ELR (cell line): ENCODE measurements around the gene PSMB5.

Experiments
- DNase-seq: peaks from one replicate; pipeline ENCODE4 v3.0.0-alpha.2; 2015; ENCODE audit warnings: low read depth

The PSMB5 gene

DNA sequence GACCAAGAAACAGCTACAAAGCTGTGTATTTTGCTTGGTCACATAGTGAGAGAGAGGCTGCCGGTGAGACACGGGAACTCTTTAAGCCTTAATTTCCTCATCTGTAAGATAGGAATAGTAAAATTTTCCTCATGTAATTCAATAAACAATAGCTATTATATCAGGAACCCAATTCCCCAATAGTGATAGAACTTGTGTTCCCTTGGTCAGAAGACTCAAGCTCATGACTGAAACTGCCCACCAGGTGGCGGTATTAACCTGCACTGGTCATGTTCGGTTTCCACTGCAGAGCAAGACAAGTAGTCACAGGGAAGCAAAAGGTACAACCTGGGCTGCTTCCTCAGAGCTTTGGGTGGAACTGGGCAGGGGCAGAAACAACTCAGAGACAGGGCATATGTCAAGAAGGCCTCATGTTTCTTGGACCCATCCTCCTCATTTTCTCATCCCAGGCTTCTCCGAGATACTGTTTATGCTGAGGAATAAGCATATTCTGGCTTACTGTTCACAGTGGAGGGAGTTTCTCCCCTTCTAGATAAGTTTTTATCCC, 48.1 kb downstream of the PSMB5 start:
- peak; percentile 83 for DNase-seq

DNA sequence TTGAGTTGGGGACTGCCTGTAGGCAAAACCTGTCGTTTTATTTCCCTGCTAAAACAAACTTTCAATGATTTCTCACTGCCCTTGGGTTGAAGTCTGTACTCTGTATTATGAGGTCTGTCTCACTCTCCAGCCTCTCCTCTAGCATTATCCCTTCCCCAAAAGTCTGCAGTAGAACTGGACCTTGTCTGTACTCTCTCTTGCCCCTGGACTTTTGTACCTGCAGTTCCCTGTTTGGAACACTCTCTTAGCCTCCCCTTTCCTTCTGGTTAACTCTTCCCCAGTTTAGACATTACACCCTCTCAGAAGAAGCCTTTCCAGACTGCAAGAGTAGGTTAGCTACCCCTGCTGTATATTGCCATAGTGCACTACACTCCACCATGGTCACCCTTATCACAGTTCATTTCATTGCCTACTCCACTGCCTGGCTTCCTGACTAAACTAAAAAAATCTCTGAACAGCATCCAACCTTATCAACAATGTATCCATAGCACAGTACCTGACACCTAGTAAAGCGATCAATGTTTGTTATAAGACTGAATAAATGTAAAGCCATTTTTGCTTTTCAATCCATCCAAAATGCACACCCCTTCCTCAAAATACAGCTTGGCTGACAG, 48.7 kb downstream of the PSMB5 start:
- DNase-seq: no peak

DNA sequence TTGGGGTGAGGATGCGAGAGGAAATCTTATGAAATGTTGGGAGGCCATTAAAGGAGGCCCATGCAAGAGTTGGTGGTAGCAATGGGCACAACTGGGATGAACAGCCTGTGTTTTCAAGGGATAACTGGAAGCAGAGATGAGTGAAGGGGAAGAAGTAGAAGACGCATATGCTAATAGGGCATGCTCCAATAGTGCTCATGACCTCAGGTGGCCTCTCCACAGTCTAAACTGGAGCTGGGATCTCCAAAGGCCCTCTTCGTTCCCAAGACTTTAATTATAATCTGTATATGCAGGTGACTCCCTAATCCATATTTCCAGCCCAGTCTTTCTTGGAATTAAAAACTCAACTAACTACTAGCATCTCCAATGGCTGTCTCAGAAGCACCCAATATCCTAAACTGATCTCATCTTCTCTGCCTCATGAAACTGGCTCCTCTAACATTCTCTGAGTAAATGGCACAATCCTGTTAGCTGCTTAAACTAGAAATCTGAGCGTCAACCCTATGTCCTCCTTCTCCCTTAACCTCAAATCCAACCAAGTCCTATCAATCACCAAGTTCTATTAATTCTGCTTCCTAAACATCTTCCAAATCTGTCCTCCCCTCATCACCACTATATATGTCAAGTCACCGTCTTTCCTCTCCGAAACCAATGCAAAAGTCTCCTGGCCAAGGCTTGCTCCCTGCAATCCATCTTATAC, 49.6 kb downstream of the PSMB5 start:
- no peak for DNase-seq

DNA sequence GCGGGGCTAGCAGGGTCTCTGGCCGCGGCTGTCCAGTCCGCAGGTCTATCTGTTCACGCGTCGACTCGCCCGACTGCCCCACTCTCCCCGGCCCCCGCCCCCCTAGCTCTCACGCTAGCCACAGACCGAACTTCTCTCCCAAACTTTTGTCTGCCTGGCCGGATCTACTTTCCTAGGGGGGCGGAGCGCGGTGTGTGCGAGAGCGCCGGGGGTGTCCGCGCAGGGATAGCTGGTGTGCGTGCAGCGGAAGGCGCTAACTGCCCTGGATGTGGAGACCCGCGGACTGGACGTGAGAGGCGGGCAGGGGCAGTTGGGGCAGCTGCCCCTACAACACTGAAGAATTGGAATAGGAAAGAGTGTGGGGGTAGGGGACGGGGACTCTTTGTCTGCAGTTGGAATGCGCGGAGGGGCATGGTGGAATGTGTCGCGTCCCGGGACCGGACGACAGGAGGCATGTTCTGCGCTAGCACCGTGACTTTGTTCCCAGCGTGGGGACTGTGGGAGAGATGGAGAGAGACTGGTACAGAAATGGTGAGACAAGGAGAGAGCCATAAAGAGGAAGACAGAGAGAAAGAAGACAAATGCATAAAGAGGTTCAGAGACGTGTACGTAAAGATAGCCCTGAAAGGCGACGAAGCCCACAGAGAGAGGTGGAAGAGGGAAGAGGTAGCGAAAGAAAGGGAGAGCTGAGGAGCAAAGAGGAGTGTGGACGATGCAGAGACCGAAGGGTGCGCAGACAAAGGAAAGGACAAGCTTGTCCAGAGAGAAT, 52.0 kb downstream of the PSMB5 start, which contains the start of gene AJUBA:
Gene AJUBA (minus strand): TSS at position 75 of the 769 bp plus-strand sequence. CDS start 285 bp downstream, outside the sequence.
- peak; percentile 96 for DNase-seq

DNA sequence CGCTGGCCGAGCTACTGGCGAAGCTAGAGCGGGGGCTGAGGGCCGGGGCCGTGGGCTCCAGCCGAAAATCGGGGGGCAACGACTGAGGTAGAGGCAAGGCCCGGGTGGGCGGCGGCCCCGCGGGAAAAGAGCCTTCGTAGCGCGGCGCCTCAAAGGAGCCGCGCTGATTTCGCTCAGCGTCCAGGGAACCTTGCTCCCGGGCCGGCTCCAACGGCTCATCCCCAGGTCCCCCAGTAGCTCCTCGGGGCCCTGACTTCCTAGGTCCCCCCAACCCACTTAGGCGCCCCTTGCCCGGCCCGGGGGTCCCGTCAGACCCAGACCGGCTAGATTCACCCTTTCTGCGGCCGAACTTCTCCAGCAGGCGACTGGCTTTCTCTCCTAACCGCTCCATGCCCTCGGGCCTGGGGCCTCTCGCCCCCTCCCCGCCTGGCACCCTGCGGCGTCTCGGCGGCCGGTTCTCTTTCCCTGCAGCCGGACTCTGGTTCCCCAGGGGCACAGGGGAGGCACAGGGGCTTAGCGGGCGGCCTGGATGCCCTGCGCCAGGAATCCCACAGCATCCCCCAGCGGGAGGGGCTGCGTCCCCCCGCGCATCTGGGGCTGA, 52.7 kb downstream of the PSMB5 start:
- no peak for DNase-seq

DNA sequence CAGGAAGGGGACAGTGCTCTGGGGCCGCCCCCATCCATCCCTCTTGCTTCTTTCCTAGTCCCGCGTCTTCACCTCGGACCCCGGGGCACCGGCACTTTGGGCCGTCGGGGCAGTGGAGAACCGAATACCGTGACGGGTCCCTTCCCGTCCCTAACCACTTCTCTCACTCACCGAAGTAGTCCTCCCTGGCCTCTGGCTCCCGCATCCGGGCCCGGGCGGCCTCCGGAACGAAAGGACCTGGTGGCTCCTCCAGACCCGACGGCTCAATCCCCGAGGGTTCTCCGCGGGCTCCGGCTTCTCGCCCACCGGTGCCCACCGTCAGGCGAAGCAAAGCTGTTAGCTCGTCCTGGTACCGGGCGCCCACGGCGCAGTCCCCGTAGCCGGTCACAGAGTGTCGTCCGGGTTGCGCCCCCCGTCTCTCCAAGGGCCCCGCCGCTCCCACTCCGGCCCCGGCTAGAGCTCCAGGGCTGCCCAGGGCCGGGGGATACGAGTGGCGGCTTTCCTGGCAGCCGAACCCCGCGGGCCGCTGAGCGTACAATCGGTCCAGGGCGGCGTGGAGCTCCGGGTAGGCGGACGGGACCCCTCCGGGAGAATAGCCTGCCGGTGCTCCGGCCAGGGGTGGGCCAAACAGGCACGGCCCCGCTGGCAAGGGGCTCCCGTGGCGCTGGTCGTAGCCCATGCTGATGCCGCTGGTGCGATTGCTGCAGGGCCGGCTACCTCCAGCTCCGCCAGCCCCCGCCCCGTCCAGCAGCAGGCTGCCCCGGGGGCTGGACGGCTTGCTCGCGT, 53.4 kb downstream of the PSMB5 start:
- DNase-seq: peak; percentile 55

DNA sequence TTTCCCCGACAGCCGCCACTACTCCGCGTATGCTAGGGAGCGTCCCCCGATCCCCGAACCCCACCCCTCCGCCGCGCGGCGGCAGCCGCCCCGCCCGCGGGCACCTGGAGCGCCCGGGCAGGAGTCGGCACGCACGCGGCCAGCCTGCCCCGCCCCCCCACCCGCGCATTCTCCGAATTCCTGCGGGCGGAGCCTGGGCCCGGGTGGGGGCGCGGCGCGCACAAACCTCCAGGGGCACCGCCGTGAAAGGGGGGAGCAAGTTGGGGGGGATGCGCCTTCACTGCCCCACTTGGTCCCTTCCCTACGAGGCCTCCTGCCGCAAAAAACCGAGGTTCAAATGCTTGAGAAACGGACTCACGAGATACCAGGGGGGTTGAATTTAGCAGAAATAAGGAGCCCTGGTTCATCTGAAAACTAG, 54.0 kb downstream of the PSMB5 start:
- peak; percentile 77 for DNase-seq

DNA sequence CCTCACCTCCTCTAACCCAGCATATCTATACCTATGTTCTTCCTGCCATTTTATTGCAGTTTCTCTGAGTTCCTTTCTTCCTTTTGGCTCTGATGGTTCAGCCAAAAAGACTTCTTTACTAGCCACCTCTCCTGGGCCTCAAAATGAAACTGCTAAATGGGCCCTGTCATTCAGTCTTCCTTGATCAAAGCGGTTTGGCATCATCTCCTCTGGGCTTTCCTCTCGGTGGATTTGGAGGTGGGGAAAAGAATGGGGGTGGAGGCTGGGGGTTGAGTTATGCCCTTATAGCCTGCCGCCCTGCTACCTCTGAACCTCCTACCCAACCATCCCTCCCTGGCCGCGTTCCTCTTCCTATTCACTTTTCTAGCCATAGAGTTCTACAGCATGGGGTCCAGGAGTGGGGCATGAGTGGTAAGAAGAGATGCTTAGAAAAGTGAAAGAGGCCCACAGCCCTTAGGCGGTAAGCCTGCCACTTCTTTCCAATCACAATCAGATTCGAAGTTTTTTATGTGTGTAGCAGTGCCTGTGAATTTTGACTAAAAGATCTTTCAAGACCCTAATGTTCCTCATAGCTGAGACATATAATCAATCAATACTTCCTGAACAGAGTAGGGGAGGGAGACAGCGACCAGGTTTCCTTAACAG, 54.8 kb downstream of the PSMB5 start:
- peak; percentile 43 for DNase-seq

DNA sequence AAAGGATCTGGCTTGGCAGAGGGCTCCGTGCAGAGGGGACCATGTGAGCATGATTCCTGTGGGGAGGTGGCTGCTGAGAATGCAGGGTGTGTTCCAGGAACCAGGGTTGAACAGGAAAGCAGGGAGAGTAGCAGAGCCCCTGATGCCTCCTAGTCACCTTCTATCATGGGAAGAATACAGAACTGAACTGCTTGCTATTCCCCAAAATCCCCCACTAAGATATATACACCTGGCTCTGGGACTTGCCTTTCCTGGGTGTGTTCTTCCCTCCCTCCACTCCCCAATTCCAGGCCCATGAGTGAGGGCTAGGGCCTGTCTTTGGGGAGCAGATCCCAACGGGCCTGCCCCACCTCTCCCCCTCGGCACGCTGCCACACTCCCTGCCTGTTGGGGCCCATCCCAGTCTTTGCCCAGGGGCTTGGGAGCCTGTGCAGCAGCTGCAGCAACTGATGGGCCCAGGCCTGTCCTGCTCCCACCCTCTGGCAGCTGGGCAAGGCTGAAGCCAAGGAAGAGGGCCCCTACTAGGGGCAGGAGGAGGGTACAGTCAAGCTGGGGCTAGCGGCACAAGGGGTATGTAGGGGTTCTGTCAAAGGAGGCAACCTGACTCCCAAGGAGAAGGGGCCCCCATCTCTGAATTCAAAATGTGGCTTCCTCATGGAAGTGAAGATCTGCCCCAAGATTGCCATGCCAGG, 55.6 kb downstream of the PSMB5 start:
- peak; percentile 28 for DNase-seq

DNA sequence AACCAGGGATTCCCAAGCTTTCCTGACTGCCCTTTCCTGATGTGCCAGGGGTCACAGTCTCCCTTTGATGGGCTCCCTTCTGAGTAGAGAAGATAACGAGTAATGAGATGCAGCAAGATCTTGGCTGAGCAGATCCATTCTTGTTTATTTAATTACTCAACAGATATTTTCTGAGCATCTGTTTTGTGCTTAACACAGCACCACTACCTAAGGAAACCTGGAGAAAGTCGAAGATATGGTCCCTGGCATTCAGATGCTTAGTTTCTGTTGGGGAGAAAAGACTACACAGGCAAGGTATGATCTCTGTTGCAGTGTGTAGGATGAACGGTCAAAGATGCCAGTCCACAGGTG, 56.2 kb downstream of the PSMB5 start:
- DNase-seq: peak; percentile 30

DNA sequence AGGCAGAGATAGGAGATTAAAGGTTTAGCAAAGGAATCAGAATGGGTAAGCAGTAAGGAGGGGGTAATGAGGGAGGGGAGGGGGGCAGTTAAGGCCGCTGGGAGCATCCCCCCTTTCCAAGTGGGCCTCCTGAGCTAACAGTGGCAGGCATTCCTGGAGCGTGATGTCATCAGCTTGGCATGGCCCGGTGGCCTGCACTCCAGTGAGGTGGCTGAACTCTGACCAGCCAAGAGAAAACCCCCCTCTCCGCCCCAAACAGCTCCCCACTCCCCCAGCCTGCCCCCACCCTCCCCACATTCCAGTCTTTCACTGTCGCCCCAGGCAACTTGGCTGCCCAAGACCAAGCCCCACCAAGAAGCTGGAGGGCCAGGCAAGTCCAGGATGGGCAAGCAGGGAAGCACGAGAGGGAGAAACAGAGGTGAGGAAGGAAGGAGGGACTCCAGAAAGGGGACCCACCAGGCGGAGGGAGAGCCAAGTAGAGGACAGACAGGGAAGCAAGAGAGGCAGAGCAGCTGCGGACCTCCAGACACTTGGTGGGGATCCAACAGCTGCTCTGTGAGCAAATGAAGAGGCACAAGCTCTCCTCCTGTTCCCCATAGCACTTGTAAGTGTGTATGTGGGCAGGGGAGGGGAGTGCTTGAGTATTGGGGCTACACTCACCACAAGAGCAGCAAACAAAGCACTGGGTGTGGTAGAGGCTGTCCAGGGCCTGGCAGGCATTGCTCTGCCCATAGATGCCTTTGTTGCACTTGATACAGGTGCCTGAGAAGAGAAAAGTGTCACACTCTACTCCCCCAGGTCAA, 56.8 kb downstream of the PSMB5 start:
- DNase-seq: peak; percentile 90

DNA sequence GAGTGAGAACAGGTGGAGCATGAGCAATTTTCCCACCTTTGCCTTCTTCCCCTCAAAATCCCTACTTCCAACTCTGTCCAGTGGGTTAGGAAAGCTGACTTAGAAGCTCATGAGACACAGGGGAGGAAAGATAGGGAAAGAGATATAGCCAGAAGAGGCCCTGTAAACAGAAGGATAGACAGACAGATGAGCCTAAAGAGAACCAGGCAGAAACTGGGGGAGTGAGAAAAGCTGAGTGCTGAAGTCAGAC, 57.3 kb downstream of the PSMB5 start:
- DNase-seq: no peak

DNA sequence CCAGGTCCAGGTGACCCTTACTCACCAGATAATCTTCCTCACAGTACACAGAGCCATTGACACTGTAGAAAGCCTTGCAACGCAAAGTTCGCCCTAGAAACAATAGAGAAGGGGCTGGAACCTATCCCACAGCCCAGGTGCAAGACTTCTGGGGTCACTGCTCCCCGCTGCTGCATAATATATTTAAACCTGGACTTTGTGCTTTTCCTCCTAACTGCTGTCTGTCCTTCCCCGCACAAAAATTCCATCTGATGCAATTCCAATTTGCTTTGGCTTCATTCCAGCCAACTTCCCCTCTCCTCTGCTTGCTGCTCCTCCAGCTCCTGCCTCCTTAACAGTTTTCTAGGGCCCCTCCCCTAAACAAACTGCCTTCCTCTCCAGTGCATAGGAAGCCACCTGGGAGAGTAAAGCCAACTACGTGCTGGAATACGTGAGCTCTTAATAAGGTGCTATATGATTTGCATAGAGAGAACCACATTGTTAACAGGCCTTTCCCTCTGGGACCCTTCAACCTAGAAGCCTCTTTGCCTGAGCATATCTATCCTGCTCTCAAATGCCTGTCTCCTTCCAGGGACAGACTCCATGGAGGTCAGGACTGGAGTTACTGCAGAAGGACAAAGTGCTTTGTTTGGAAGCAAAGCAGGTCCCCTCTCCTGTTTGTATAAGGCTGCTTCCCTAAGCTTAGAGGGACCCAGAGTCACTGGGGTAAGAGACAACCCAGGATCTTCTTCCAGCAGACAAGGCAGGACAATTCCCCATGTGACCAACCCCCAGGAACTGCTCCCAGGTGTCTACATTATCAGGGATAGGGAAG, 57.9 kb downstream of the PSMB5 start:
- DNase-seq: peak; percentile 59
